ENCODE measurements around the gene CDSN. TPM values are rescaled to one million over a fixed set of nuclear protein-coding genes. Genes with fewer than 3 reads are reported as not detected.

CDSN gene
- total RNA-seq, 1 experiment from 2014 or later, result 0.12 TPM

- BruUV-seq (replicated peaks), result no TSS peak
- no peaks in the 10 kb centered on the region for H3K9me3 ChIP-seq (ENCODE audit: control insufficient read depth in 1 of 2, insufficient read depth in 1 of 2, low read depth in 1 of 2, low read length in 2 of 2)
- ChIA-PET RAD21 (ENCODE audit: low non-redundant PET in 1 of 2, low total read pairs in 2 of 2, uncharacterized antibody in 2 of 2, unreplicated experiment in 2 of 2) (no interaction called here), CTCF (no interaction called here), POLR2A (no interaction called here)
- ATAC-seq (no peak), DNase-seq (ENCODE audit: low read depth, low spot score) (no peak)
- peaks cover 10 to 19% of the 10 kb centered on the region in 2 experiments; a peak in 3 of 4 replicates for H3K4me1 ChIP-seq (ENCODE audit: control insufficient read depth in 1 of 2, insufficient read depth in 2 of 2, low read length in 2 of 2)
- H3K27me3 ChIP-seq (ENCODE audit: insufficient read depth, low read length), result no peaks in the 10 kb centered on the region
- H3K36me3 ChIP-seq (ENCODE audit: control insufficient read depth in 1 of 2, insufficient read depth in 2 of 2, low read length in 2 of 2), result no peaks in the 10 kb centered on the region
- H2AFZ ChIP-seq (ENCODE audit: low read depth, low read length, poor library complexity, severe bottlenecking), result no peak overlapping the region
- H3K27ac ChIP-seq (ENCODE audit: low read depth, low read length), result no peak overlapping the region
- TF ChIP-seq ATF3 (IDR thresholded peaks at IDR 0.05), result no peak
- no peak for TF ChIP-seq FOSL1 (IDR thresholded peaks at IDR 0.05; ENCODE audit: low read depth)
- no peak for TF ChIP-seq REST (IDR thresholded peaks at IDR 0.05; ENCODE audit: low read depth)
- no peak for TF ChIP-seq YY1 (IDR thresholded peaks at IDR 0.05; ENCODE audit: extremely low read depth, insufficient replicate concordance, low read depth, low read length)
- no peak for TF ChIP-seq SIN3A (IDR thresholded peaks at IDR 0.05; ENCODE audit: low read depth)
- no peak for TF ChIP-seq EGR1 (IDR thresholded peaks at IDR 0.05; ENCODE audit: low read depth)
- no peak for TF ChIP-seq CBX3 (IDR thresholded peaks at IDR 0.05; ENCODE audit: low read depth)
- no peak for TF ChIP-seq POLR2AphosphoS5 (IDR thresholded peaks at IDR 0.05; ENCODE audit: low read depth, low read length)
- no peak for TF ChIP-seq ZFX (IDR thresholded peaks at IDR 0.05)
- no peak for TF ChIP-seq EZH2phosphoT487 (IDR thresholded peaks at IDR 0.05; ENCODE audit: borderline replicate concordance)
- no peak for TF ChIP-seq ZBTB33 (IDR thresholded peaks at IDR 0.05; ENCODE audit: extremely low read depth, insufficient replicate concordance, low read length)
- TF ChIP-seq CEBPB (IDR thresholded peaks at IDR 0.05; ENCODE audit: low read depth), result no peak
- no peak for TF ChIP-seq JUND (IDR thresholded peaks at IDR 0.05)
- no peak overlapping the region for H3K4me3 ChIP-seq (replicated peaks in 1 of 2; ENCODE audit: low read depth in 1 of 2, low read length in 2 of 2)
- H4K20me1 ChIP-seq (ENCODE audit: insufficient read depth), result no peaks in the 10 kb centered on the region
- H3K9ac ChIP-seq (ENCODE audit: low read length), result no peak overlapping the region
- no peak overlapping the region for H3K4me2 ChIP-seq (ENCODE audit: low read length)
- intact Hi-C loops (cut with micrococcal nuclease), result no loop called here
- no peaks in the 10 kb centered on the region for H3K9me2 ChIP-seq (ENCODE audit: insufficient read depth)
- H3K79me2 ChIP-seq (ENCODE audit: insufficient read depth, low read length), result no peaks in the 10 kb centered on the region
These were observed 13.2 kb downstream of the CDSN start for GRCh38 chr6:31107052-31107451.
